Endothelial cell of umbilical vein (primary cell): ENCODE data around the gene KSR1. TPM values are rescaled to one million over a fixed set of nuclear protein-coding genes. Genes with fewer than 3 reads are reported as not detected.
"Not testable (repeated sequence)": the region's sequence is repeated elsewhere in the genome, so short reads cannot be mapped to it uniquely, and the experiment has no call there.

Experiments used
- BruUV-seq: library from RNA; stranded (reverse); fragments of 400-500 nt; replicated peaks from 2 replicates; lab custom pipeline; 2021; lab: Mats Ljungman, UMichigan
- CTCF ChIA-PET: fragments of 300-600, 350-600 bp; sonication (Branson Sonifier 250); formaldehyde crosslinking; loops from one replicate; lab custom pipeline; 2021; ENCODE audit warnings: antibody characterized with exemption, inconsistent platforms; lab: Charles Lee
- POLR2A ChIA-PET: fragments of 300-600, 350-600 bp; sonication (Branson Sonifier 250); formaldehyde crosslinking; loops from one replicate; lab custom pipeline; 2021; ENCODE audit warnings: antibody characterized with exemption, inconsistent platforms; lab: Charles Lee
- DNase-seq: peaks from one replicate; pipeline ENCODE4 v3.0.0-alpha.2; 2011; ENCODE audit warnings: low read depth, low spot score
- FAIRE-seq: peaks from 2 replicates; lab custom pipeline; 2011; peaks lifted over from hg19 to GRCh38; lab: Jason Lieb, UNC
- H2AFZ ChIP-seq: 2 replicates; pipeline ENCODE4 v1.6.0; 2012; ENCODE audit warnings: low read depth, low read length, control low read depth, inconsistent platforms
- H3K27ac ChIP-seq: 2 replicates; pipeline ENCODE4 v1.5.1; 2011; ENCODE audit warnings: low read depth, mild to moderate bottlenecking, control low read depth, low read length, moderate library complexity; ENCODE audit not compliant: insufficient read depth
- H3K27me3 ChIP-seq, 2 experiments: 2 replicates each; pipeline versions ENCODE4 v1.6.0 to v1.6.1; 2011; ENCODE audit warnings: low read length in 2 of 2, mixed read lengths in 1 of 2; ENCODE audit not compliant: control insufficient read depth in 2 of 2, insufficient read depth in 2 of 2
- H3K36me3 ChIP-seq, 2 experiments: 2 replicates in 1 of 2; 3 replicates in 1 of 2; pipeline ENCODE4 v1.5.1; 2011; ENCODE audit warnings: low read length in 2 of 2, mild to moderate bottlenecking in 1 of 2, moderate library complexity in 1 of 2; ENCODE audit not compliant: control insufficient read depth in 2 of 2, insufficient read depth in 2 of 2; ENCODE audit errors: extremely low read depth in 1 of 2
- H3K4me1 ChIP-seq: 3 replicates; pipeline ENCODE4 v1.5.1; 2011; ENCODE audit warnings: mild to moderate bottlenecking, low read length; ENCODE audit not compliant: control insufficient read depth, insufficient read depth; ENCODE audit errors: extremely low read depth
- H3K4me2 ChIP-seq: 2 replicates; pipeline ENCODE4 v1.6.1; 2011; ENCODE audit warnings: low read length, control low read depth, mixed read lengths; ENCODE audit not compliant: insufficient read depth
- H3K4me3 ChIP-seq, 3 experiments: fragments of 200-600 bp in 1 of 3; sonication (generic), shearing (Covaris generic) in 1 of 3; replicated peaks in 1 of 3; 2 replicates each; pipeline ENCODE4 v1.5.1; 2011 to 2016; ENCODE audit warnings: control low read depth in 3 of 3, low read length in 3 of 3, mild to moderate bottlenecking in 2 of 3, inconsistent platforms in 1 of 3, low read depth in 1 of 3, moderate library complexity in 1 of 3; ENCODE audit not compliant: insufficient read depth in 1 of 3
- H3K79me2 ChIP-seq: 2 replicates; pipeline ENCODE4 v1.6.0; 2012; ENCODE audit warnings: low read length, inconsistent platforms; ENCODE audit not compliant: control insufficient read depth, insufficient read depth
- H3K9ac ChIP-seq: replicated peaks from 2 replicates; pipeline ENCODE3; 2011; ENCODE audit warnings: low read length, control low read depth; ENCODE audit not compliant: insufficient read depth; ENCODE audit errors: extremely low read depth
- H3K9me1 ChIP-seq: replicated peaks from 3 replicates; pipeline ENCODE4 v1.6.0; 2011; ENCODE audit warnings: mild to moderate bottlenecking, low read length; ENCODE audit not compliant: control insufficient read depth, insufficient read depth; ENCODE audit errors: extremely low read depth
- H3K9me3 ChIP-seq: replicated peaks from 2 replicates; pipeline ENCODE4 v1.5.1; 2012; ENCODE audit warnings: low read length, inconsistent platforms; ENCODE audit not compliant: control insufficient read depth, insufficient read depth
- H4K20me1 ChIP-seq: replicated peaks from 2 replicates; pipeline ENCODE3; 2011; ENCODE audit warnings: mild to moderate bottlenecking, low read length; ENCODE audit not compliant: control insufficient read depth, insufficient read depth; ENCODE audit errors: extremely low read depth
- EZH2 ChIP-seq: IDR thresholded peaks from 2 replicates; pipeline ENCODE4 v1.6.1; 2012; ENCODE audit warnings: borderline replicate concordance, low read depth, mild to moderate bottlenecking, moderate library complexity, low read length, inconsistent platforms; ENCODE audit not compliant: severe bottlenecking
- FOS ChIP-seq: IDR thresholded peaks from 2 replicates; pipeline ENCODE4 v1.6.1; 2011; ENCODE audit warnings: mild to moderate bottlenecking, low read length, moderate library complexity, borderline replicate concordance; ENCODE audit not compliant: insufficient read depth
- GATA2 ChIP-seq: IDR thresholded peaks from 2 replicates; pipeline ENCODE4 v1.7.0; 2011; ENCODE audit warnings: low read depth, mild to moderate bottlenecking, moderate library complexity, mixed read lengths, low read length; ENCODE audit not compliant: insufficient read length, insufficient read depth
- JUN ChIP-seq: IDR thresholded peaks from 2 replicates; pipeline ENCODE4 v1.6.1; 2011; ENCODE audit warnings: borderline replicate concordance, low read depth; ENCODE audit not compliant: insufficient read length, insufficient read depth
- MYC ChIP-seq: IDR thresholded peaks from one replicate; pipeline ENCODE4 v1.6.1; 2011; ENCODE audit warnings: mild to moderate bottlenecking, low read depth, low read length
- POLR2A ChIP-seq: IDR thresholded peaks from 2 replicates; pipeline ENCODE4 v1.6.1; 2012; ENCODE audit warnings: low read depth, mild to moderate bottlenecking, control low read depth, low read length
- POLR2AphosphoS5 ChIP-seq: IDR thresholded peaks from 2 replicates; pipeline ENCODE4 v1.6.1; 2012; ENCODE audit warnings: low read depth, mild to moderate bottlenecking, control low read depth, low read length, moderate library complexity; ENCODE audit not compliant: insufficient read depth
- dilution Hi-C: fragments of 300-500 bp; cut with MboI; formaldehyde crosslinking; loops from one replicate; pipeline ENCODE4 v1.15.0; 2019; ENCODE audit warnings: low sequenced_read_pairs; ENCODE audit not compliant: extremely low pct_ligation_motif_present
- intact Hi-C: fragments of 100-400 bp; cut with micrococcal nuclease; formaldehyde crosslinking; loops from one replicate; pipeline ENCODE4 v1.10.0; 2022
- polyA plus RNA-seq, 4 experiments: library from polyadenylated mRNA; depleted of rRNA in 3 of 4; stranded (reverse) in 3 of 4; unstranded in 1 of 4; fragments of >200 nt; gene quantifications; 2 replicates each; pipeline versions ENCODE4 v1.2.1 to v1.2.3, GENCODE V29; 2011 to 2012; ENCODE audit warnings: missing spikeins in 1 of 4
- total RNA-seq: library from RNA; stranded (reverse); gene quantifications from 2 replicates; pipeline ENCODE4 v1.2.3, GENCODE V29; 2021
- TF ChIP-seq, protein P1 (sequence below), 2 donors: IDR thresholded peaks; 1 replicate in 1 of 2; 2 replicates in 1 of 2; pipeline ENCODE4 v1.5.1; 2011; ENCODE audit warnings: low read length in 2 of 2, mild to moderate bottlenecking in 2 of 2, moderate library complexity in 2 of 2, control low read depth in 1 of 2, inconsistent platforms in 1 of 2, low read depth in 1 of 2; ENCODE audit not compliant: insufficient read depth in 1 of 2; ENCODE audit errors: extremely low read depth in 1 of 2
- TF ChIP-seq, protein P2 (sequence below): IDR thresholded peaks from 2 replicates; pipeline ENCODE4 v1.6.1; 2011; ENCODE audit not compliant: insufficient read depth, insufficient read length

The KSR1 gene
- total and polyA plus RNA-seq, 2 donors (not counting 3 experiments of a cell fraction or from before 2014, with no cell fraction given) = 35.4 to 80.2 TPM

DNA sequence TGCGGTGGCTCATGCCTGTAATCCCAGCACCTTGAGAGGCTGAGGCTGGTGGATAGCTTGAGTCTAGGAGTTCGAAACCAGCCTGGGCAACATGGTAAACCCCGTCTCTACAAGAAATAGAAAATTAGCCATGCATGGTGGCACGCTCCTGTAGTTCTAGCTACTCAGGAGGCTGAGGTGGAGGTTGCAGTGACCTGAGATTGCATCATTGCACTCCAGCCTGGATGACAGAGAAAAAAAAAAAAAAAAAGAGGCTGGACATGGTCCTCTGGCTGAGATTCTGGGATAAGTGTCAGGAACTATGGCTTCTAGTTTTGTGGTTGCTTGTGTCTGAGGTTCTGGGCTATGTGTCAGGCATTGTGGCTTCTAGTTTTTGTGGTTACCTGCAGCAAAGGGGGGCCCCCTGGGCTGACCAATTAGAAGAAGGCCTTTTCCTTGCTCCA is 7.0 kb downstream of the KSR1 start:
- dilution Hi-C loops (no loop called here), intact Hi-C loops (loop anchor here (2.0 kb wide), 1 partner anchor 100 kb away; no protein-coding TSS in a partner anchor)
- TF ChIP-seq POLR2A = no peak
- no peak for TF ChIP-seq JUN
- TF ChIP-seq FOS = no peak
- TF ChIP-seq POLR2AphosphoS5 = no peak
- TF ChIP-seq MYC = no peak
- no peak for TF ChIP-seq EZH2
- TF ChIP-seq, protein P1, sequence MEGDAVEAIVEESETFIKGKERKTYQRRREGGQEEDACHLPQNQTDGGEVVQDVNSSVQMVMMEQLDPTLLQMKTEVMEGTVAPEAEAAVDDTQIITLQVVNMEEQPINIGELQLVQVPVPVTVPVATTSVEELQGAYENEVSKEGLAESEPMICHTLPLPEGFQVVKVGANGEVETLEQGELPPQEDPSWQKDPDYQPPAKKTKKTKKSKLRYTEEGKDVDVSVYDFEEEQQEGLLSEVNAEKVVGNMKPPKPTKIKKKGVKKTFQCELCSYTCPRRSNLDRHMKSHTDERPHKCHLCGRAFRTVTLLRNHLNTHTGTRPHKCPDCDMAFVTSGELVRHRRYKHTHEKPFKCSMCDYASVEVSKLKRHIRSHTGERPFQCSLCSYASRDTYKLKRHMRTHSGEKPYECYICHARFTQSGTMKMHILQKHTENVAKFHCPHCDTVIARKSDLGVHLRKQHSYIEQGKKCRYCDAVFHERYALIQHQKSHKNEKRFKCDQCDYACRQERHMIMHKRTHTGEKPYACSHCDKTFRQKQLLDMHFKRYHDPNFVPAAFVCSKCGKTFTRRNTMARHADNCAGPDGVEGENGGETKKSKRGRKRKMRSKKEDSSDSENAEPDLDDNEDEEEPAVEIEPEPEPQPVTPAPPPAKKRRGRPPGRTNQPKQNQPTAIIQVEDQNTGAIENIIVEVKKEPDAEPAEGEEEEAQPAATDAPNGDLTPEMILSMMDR (IDR thresholded peaks at IDR 0.05; ENCODE audit: extremely low read depth in 1 of 2, insufficient read depth in 1 of 2, low read depth in 1 of 2, low read length in 2 of 2) = no peak
- no peak for TF ChIP-seq GATA2
- TF ChIP-seq, protein P2, sequence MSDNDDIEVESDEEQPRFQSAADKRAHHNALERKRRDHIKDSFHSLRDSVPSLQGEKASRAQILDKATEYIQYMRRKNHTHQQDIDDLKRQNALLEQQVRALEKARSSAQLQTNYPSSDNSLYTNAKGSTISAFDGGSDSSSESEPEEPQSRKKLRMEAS = no peak
- H3K9me3 ChIP-seq = no peaks in the 10 kb centered on the region
- CTCF ChIA-PET = no interaction called here
- no peaks in the 10 kb centered on the region for H3K9me1 ChIP-seq
- no peak for DNase-seq
- no peak for FAIRE-seq
- H4K20me1 ChIP-seq = no peaks in the 10 kb centered on the region
- H3K9ac ChIP-seq = no peak overlapping the region
- peaks cover 59% of the 10 kb centered on the region for H3K79me2 ChIP-seq
- H2AFZ ChIP-seq = no peak overlapping the region
- no peak overlapping the region for H3K4me2 ChIP-seq
- H3K4me3 ChIP-seq = no peak overlapping the region
- H3K27me3 ChIP-seq = no peaks in the 10 kb centered on the region
- H3K4me1 ChIP-seq = peaks cover 17% of the 10 kb centered on the region
- POLR2A ChIA-PET = no interaction called here
- H3K36me3 ChIP-seq = no peaks in the 10 kb centered on the region
- no TSS peak for BruUV-seq
- no peak overlapping the region for H3K27ac ChIP-seq

DNA sequence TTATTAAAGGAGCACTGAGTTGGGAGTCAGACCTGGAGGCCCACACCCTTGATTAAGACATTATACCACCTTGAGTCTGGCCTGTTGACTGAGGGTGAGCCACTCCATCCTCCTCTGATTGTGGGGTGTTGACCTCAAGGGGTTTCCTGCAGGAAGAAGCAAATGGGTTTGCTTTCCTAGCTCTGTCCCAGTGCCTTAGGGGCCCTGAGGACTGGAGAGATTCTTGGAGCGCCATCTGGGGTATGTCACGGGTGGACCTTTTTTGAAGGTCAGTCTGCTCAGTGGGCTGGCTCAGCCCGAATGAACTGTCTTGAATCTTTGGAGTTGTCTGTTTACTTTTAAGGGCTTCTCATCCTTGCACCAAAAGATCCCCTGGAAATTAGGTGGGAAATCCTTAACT is 7.8 kb downstream of the KSR1 start:
- not testable (repeated sequence) for FAIRE-seq

More for the DNA sequence above, 7.8 kb downstream of the KSR1 start:
- BruUV-seq, dilution Hi-C loops, H3K4me2 ChIP-seq, H4K20me1 ChIP-seq, H3K9me3 ChIP-seq, H3K27ac ChIP-seq, DNase-seq, H2AFZ ChIP-seq, H3K36me3 ChIP-seq, H3K9ac ChIP-seq, H3K9me1 ChIP-seq, H3K27me3 ChIP-seq, CTCF ChIA-PET, intact Hi-C loops, POLR2A ChIA-PET, H3K4me3 ChIP-seq: not testable (repeated sequence)
- Histone ChIP-seq H3K79me2 (peaks cover 59% of the 10 kb centered on the region), H3K4me1 (peaks cover 11% of the 10 kb centered on the region)
